ENCODE measurements around the gene LRPPRC.

The LRPPRC gene

DNA sequence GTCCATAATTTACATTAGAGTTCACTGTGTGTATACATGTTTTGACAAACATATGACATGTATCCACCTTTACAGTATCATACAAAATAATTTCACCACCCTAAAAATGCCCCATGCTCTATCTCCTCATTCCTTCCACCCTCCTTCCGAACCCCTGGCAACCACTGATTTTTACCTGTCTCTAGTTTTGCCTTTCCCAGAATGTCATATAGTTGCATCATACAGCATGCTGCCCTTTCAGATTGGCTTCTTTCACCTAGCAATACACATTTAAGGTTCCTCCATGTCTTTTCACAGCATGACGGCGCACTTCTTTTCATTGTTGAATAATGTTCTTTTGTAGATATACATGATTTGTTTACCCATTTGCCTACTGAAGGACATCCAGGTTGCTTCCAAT lies 10.4 kb downstream of the LRPPRC start:
- no peak for DNase-seq (ENCODE audit: low read depth)
- in situ Hi-C loops (cut with HindIII; ENCODE audit: low sequenced_read_pairs), result no loop called here
- TF ChIP-seq CTCF (IDR thresholded peaks at IDR 0.05; ENCODE audit: low read depth, low read length, missing control alignments), result no peak
- no peak overlapping the region for H3K4me3 ChIP-seq (ENCODE audit: low read depth, low read length)

DNA sequence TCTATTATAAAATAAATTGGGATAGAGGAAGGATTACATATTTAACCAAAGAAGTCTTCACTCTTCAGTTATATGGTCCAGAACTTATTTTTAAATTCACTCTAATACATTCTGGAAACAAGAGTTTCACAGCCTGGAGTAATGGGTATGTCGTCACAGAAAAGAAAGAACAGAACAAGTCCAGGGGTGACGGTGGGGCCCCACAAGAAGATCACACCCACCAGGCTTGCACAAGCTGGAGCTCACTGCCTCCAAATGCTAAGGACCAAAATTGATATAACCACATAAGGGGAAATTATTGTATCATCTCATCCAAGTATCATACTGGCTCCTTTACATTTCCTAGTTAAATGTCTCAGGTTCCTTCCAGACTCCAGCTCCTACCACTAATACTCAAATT lies 11.3 kb downstream of the LRPPRC start:
- in situ Hi-C loops (cut with HindIII; ENCODE audit: low sequenced_read_pairs), result no loop called here
- H3K4me3 ChIP-seq (ENCODE audit: low read depth, low read length), result no peak overlapping the region
- TF ChIP-seq CTCF (IDR thresholded peaks at IDR 0.05; ENCODE audit: low read depth, low read length, missing control alignments), result no peak
- no peak for DNase-seq (ENCODE audit: low read depth)

- no peak for TF ChIP-seq CTCF (IDR thresholded peaks at IDR 0.05; ENCODE audit: low read depth, low read length, missing control alignments)
- no peak for DNase-seq (ENCODE audit: low read depth)
- H3K4me3 ChIP-seq (ENCODE audit: low read depth, low read length), result no peak overlapping the region
- in situ Hi-C loops (cut with HindIII; ENCODE audit: low sequenced_read_pairs), result no loop called here
Measured at GRCh38 chr2:43980902-43981301, 14.9 kb downstream of the LRPPRC start.

- no peak for TF ChIP-seq CTCF (IDR thresholded peaks at IDR 0.05; ENCODE audit: low read depth, low read length, missing control alignments)
- in situ Hi-C loops (cut with HindIII; ENCODE audit: low sequenced_read_pairs), result no loop called here
- no peak overlapping the region for H3K4me3 ChIP-seq (ENCODE audit: low read depth, low read length)
- DNase-seq (ENCODE audit: low read depth), result no peak
Measured at GRCh38 chr2:43977677-43978375, 18.0 kb downstream of the LRPPRC start.

- no peak for DNase-seq (ENCODE audit: low read depth)
- no peak for TF ChIP-seq CTCF (IDR thresholded peaks at IDR 0.05; ENCODE audit: low read depth, low read length, missing control alignments)
- no peak overlapping the region for H3K4me3 ChIP-seq (ENCODE audit: low read depth, low read length)
- in situ Hi-C loops (cut with HindIII; ENCODE audit: low sequenced_read_pairs), result no loop called here
Measured at GRCh38 chr2:43960921-43961320, 34.9 kb downstream of the LRPPRC start.

DNA sequence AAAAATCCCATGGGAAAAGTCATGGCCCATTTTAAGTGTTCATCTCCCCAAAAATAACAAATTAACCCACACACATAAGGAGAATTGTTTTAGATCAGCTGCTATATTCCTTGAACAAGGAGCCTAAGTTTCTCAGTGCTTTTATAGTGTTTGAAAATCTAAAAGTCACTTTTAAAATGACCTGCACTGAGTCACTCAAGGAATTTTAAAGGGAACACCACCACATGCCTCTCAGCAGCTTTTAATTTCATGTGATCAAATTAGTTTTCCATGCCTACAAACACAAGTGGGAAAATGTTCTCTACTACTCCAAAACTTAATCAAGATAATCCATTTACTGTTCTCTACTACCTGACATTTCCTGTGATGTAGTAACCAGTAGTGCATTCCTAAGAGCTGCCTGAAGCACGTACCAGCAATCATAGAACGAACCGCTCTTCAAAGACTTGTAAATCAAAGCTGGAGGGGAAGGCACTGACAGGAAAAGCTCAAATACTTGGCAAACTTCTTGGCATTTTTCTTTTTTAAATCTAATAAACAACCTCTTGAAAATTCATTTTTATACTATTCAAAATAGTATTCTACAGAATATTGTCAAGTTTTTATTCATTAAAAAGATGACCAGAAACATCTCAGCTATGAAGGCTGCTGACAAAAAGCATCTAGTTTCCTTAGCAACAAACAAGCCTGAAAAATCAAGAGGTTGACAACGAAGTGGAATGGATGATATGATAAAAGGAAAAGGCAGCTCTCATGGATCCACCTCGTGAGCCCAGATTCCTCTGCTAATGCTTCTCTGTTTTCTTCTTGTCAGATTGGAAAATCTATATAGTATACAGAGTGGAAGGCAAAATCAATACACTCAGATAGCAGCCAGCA lies 37.2 kb downstream of the LRPPRC start:
- DNase-seq (ENCODE audit: low read depth), result no peak
- TF ChIP-seq CTCF (IDR thresholded peaks at IDR 0.05; ENCODE audit: low read depth, low read length, missing control alignments), result no peak
- in situ Hi-C loops (cut with HindIII; ENCODE audit: low sequenced_read_pairs), result no loop called here
- no peak overlapping the region for H3K4me3 ChIP-seq (ENCODE audit: low read depth, low read length)

Measured in astrocyte of the cerebellum (primary cell).